Colon (tissue), 2 donors: Measurements from ENCODE around the gene METTL26.

Source experiments
- FAIRE-seq: peaks from 2 replicates; lab custom pipeline; 2012; peaks lifted over from hg19 to GRCh38; lab: Jason Lieb, UNC
- donor health status: control.
- donor health status: control.

Gene METTL26

DNA sequence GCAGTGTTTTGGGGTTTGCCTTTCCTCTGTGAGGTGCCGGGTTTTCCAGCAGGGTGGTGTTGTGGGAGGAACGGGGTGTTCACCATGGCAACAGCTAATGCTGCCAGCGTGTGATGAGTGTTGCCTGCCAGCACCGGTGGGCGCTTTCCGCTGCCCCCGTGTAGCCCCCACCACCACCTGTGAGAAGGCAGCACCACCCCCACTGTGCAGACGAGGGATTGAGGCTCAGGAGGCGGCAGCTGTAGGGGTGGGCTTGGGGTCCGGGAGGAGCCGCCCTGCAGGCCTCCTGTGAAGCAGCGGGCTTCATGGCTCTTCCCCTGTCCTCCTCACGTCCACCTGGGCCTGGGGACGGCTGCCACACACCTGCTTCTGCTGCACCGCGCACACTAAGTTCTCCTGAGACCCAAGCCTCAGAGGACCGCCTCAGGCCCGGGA is 41.0 kb downstream of the METTL26 start:
- no peak for FAIRE-seq

DNA sequence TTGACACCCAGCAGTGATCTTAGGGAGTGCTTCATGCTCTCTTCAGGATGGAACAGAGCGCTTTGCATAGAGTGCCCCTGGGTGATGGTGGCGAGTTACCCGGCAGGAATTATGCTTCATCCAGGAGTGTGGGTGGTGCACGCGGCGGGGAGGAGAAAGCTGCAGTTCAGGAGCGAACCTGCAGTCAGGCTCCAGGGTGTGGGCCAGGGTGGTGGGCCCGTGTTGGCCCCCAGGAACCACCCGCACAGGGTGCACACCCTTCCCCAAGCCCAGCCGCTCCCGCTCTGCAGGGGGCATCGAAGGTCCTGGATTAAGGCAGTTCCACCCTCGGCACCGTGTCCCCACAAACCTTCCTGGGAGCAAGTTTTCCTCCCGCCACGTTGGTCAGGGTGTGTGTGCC is 42.3 kb downstream of the METTL26 start:
- FAIRE-seq = no peak

DNA sequence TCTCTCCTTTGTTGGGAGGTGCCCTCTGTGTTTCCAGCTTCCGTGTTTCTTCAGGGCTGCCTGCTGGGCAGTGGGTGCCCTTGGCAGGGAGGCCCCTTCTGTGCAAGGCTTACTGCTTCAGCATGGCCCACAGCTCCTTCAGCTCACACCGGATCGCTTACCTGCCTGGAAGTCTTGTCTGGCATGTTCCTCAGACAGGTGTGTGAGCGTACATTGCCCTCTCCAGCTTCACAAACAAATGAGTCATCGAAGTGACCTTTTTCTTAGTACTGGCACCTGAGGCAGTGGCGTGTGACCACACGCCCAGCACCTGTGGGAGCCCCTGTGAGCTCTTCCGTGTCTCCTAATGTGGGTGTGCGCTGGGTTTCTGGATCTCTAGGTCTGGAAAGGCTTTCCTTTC is 42.7 kb downstream of the METTL26 start:
- FAIRE-seq = no peak

DNA sequence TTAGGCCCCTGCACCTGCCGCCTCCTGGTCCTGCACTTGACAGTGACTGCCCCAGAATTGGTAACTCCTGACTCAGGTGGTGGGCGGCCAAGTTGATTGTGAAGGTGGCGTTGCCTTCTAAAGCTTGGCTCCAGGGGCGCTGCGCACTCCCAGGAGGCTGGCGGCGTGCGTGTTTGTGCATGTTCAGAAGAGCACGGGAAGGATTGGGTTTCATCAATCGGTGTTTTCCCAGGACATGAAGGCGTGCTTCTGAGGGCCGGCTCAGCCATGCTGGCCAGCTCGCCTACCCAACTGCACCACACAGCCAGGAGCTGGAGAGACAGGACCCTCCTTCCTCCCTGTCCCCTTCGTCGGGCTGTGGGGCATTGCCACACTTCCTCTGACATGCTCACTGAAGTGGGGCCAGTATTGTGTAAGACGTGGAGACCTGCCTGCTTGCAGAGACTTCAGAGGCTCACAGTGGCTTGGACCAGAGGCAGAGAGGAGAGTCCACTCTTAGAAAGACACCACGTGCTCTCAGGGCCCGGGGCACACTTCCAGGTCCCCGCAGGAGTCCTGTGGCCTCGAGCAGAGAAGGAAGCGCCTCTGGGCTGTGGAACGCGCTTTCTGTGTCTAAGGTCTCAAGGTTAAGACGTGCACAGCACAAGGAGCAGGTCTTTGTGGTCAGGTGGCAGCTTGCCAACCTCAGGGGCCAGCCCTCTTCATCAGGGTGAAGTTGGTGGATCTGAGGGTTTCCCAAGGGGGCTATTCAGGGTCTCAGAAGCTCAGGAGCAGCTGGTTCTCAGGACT is 43.4 kb downstream of the METTL26 start:
- no peak for FAIRE-seq

DNA sequence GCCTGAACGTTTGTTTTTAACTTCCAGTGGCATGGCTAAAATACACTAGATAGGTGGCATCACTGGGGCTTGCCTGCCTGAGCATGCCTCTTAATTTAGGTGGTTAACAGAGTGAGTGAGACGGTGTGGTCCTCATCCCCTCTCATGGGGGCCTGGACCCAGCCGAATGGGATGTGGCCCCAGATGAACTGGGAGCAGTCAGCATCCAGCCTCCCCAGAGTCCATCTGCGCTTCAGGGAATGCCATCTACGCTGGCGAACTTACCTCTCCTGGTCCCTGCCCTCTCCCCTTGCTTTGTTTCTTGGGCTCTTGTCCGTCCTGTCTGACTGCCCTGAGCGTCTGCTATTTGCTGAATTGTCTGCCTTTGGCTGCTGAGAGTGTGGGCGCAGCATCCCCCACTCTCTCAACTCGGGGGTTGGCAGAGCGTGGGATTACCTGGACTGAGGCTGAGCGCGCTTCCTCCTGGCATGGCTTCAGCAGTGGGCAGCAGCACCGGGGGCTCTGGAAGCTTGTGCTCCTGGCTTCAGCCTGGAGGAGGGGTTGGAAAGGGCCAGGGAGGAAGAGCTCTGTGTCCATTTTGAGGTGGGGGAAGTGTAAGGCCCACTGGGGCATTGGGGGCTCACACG is 44.1 kb downstream of the METTL26 start:
- FAIRE-seq = no peak

DNA sequence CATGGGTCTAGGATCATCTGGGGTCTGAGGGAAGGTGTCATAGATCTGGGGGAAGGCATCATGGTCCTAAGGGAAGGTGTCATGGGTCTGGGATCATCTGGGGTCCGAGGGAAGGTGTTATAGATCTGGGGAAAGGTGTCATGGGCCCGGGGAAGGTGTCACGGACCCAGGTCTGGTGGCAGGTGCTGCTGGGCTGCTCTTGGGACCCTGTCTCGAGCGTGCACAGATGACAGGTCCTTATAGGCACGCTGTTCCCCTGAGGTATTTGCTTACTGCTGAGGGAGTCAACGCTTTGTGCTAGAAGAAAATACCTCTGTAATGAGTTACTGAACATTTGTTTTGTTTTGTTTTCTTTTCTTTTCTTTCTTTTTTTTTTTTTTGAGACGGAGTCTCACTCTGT is 44.9 kb downstream of the METTL26 start:
- FAIRE-seq = no peak

DNA sequence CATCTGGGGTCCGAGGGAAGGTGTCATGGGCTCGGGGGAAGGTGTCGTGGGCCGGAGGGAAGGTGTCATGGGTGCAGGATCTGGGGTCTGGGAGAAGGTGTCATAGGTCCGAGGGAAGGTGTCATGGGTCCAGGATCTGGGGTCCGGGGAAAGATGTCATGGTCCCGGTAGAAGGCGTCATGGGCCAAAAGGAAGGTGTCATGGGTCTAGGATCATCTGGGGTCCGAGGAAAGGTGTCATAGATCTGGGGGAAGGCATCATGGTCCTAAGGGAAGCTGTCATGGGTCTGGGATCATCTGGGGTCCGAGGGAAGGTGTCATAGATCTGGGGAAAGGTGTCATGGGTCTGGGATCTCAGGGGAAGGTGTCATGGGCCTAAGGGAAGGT is 45.3 kb downstream of the METTL26 start:
- no peak for FAIRE-seq

DNA sequence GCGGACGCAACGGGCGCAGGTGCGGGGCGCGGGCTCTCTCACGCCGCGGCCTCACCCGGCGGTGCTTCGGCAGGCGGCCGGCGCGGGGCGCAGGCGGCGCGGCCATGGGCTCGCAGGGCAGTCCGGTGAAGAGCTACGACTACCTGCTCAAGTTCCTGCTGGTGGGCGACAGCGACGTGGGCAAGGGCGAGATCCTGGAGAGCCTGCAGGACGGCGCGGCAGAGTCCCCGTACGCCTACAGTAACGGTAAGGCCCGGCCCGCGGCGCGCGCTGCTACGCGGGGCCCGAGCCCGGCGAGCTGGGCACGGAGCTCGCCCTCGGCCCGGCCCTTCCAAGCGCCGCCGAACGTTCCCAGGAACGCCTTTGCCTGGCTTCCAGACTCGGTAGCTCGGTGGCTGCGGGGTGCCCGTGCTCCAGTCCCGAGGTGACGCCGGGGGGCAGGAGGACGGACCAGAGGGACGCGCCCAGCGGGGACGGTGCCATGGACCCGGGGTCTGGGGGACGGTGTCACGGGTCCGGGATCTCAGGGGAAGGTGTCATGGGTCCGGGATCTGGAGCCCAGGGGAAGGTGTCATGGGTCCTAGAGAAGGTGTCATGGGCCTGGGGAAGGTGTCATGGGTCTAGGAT is 45.8 kb downstream of the METTL26 start:
- FAIRE-seq = no peak

DNA sequence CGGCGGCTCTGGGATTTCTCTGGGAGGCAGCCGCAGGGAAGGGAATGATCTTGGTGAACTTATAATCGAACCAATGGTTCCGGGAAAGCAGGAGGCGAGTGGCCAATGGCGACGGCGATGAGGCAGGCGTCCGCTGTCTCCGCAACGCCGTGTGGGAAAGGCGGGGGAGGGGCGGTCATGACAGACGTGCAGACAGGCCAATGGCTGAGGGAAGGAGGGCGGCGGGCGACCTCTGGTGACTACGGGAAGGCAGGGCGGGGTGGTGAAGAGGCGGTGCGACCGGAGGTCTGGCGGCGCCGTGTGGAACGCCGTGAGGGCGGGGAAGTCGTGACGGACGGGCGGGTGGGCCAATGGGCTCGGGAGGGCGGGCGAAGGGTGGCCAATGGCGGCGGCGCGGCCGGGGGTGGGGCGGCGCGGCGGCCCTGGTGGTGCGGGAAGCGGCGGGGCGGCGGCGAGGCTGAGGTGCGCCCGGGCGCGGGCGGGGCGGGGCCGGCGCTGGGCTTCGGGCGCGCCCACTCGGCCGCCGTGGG is 46.4 kb downstream of the METTL26 start, which contains the start of gene RAB40C:
RAB40C (plus strand) TSS at position 409 of the 530 bp plus-strand sequence. CDS start 226 bp downstream, outside the sequence.
- FAIRE-seq = no peak

DNA sequence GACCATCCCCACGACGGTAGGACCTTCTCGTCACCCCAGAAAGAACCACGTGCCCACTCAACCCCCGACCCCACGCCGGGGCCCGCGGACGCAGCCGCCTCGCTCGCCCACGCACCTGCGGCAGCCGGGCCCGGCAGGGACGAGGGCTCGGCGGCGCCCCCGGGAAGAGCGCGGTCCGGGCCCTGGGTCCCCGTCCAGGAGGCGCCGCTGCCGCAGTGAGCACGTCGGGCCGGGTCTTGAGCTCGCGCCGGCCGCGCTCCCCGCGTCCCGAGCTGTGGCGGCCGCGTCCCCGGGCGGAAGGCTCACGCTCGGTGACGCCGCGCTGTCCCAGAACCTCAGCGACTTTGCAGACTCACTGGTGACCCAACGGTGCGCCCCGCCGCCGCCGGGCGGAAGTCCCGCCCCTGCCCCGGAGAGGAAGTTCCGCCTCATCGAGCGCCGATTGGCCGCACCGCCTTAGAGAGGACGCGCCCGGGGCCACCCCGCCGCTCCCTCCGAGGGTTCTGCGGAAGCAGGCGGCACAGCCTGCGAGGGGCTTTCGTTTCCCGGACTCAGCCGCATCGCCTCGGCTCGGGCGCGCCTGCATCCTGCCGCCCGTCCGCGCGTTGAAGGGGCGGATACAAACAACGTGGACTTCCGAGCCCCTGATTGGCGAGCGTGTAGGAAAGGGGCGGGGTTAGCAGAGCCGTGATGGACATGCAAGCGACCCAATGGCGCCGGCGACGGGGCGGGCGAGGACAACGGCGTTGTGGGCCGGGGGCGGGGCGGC is 47.0 kb downstream of the METTL26 start:
- no peak for FAIRE-seq

DNA sequence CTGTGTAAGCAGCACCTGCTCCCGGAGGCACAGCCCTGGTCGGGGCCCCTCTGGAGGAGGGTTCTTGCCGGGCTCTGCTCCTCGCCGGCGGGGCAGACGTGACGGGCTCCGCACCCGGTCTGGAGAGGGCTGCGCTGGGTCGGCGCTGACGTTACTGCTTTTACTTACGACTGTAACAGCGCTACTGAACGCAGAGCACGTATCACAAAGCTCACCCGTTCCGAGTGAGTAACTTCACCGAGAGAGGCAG is 47.5 kb downstream of the METTL26 start:
- FAIRE-seq = no peak

DNA sequence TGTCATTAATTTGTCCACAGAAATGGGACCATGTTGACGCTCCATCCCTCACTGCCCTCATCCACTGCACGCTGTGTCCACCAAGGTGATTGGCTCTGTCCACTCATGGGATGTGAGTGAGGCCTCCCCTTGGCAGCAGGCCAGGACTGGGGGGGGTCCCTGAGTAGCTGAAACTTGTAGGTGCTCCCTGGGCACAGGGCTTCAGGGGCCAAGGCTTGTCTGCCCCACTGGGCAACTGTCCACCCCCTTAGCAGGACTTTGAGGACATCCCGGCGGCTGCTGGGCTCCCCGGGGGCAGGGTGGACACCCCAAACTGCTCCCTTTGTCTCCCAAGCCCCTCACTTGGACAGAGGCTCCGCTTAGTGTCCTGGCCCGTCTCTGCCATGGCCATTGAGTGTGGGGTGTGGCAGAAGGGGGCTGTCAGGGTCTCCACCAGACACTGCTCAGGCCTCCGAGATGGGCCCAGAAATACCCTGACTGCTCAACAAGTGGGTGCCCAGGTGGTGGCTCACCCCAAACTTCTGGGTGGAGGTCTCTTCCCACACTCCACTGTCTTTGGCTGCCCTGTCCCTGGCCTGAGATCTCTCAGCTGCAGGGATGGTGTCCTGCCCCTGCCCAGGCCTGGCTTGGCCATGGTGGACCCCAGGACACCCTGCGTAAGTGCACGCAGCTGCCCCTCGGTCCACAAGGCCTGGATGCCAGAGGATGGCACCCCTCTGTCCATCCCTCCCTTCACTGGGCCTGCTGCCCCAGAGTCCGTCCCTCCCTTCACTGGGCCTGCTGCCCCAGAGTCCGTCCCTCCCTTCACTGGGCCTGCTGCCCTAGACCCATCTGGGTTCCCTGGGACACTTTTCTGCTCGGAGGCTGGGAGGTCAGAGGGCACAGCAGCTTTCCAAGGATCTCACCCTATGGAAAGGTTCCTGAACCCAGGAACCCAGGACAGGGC is 49.2 kb downstream of the METTL26 start:
- no peak for FAIRE-seq

DNA sequence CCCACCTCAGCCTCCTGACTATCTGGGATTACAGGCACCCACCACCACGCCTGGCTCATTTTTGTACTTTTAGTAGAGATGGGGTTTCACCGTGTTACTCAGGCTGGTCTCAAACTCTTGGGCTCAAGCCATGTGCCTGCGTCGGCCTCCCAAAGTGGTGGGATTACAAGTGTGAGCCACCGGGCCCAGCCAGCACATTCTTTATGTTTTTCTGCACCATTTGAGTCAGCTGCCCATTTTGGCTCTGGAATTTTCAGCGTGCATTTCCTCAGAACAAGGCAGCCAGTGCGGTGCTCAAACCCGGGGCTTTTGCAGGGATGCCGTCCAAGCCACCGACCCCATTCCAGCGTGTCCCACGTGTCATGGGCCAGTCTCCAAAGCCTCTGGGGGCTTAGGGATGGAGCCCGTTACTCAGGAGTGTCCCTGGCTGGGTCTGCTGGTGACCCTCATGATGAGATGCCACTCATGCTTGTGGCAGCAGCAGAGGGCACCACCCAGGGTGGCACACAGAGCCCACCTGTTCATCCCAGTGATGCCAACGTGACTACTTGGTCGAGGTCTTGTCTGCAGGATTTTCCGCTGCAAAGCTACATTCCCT is 50.0 kb downstream of the METTL26 start:
- no peak for FAIRE-seq

DNA sequence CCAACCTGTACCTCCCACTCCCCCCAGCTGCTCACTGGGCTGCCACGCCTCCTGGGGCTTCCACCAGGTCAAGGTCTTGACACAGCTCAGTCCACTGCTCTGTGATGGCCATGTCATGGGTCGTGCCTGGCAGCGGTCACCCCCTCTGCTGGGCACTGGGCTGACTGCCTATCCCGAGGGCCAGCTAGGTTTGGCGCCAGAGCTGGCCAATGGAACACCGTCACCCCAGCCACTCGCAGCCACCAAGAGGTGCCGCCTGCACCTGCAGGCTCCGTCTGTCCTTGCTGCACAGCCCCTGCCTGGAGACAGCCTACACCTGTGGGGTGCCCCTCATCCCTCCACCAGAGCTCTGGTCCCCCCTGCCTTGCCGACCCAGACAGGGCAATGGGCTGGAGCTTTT is 50.8 kb downstream of the METTL26 start:
- FAIRE-seq = no peak
